COLO829 (cell line): Measurements from ENCODE around the gene CD19.

Source experiments
- DNase-seq: peaks from one replicate; pipeline ENCODE4 v3.0.0; 2012; ENCODE audit warnings: low spot score

Gene CD19

GRCh38 chr16:28982418-28982817, 50.6 kb downstream of the CD19 start:
- DNase-seq: no peak

- DNase-seq: no peak
Observed at GRCh38 chr16:28982949-28983348, 51.2 kb downstream of the CD19 start.

GRCh38 chr16:28983644-28984043, 51.9 kb downstream of the CD19 start:
- DNase-seq: no peak

GRCh38 chr16:28984091-28984490, 52.3 kb downstream of the CD19 start:
- no peak for DNase-seq

GRCh38 chr16:28984619-28985135, 52.9 kb downstream of the CD19 start, which contains the start of gene LAT:
LAT (plus strand) TSS chr16:28985052; CDS start chr16:28985418, 366 bp downstream.
- DNase-seq: no peak

- DNase-seq: no peak
Observed at GRCh38 chr16:28985211-28986041, 53.7 kb downstream of the CD19 start.

GRCh38 chr16:28986046-28986445, 54.3 kb downstream of the CD19 start:
- no peak for DNase-seq

GRCh38 chr16:28986492-28986891, 54.7 kb downstream of the CD19 start:
- no peak for DNase-seq

- no peak for DNase-seq
Observed at GRCh38 chr16:28987170-28987853, 55.5 kb downstream of the CD19 start.
